Panc1 (cell line): ENCODE data around the gene SAMD11. TPM values are rescaled to one million over a fixed set of nuclear protein-coding genes. Genes with fewer than 3 reads are reported as not detected.

Experiments used
- ATAC-seq: fragments of 200-7000 bp; cut with Tn5 transposase; 2 replicates; pipeline ENCODE4 v1.9.1; 2020; ENCODE audit warnings: mild to moderate bottlenecking, moderate library complexity
- BruUV-seq: library from RNA; stranded (reverse); fragments of 400-500 nt; replicated peaks from 2 replicates; lab custom pipeline; 2021; lab: Mats Ljungman, UMichigan
- CTCF ChIA-PET: fragments of 300-600 bp; sonication (Branson Sonifier 250); formaldehyde crosslinking; loops from one replicate; lab custom pipeline; 2022; ENCODE audit warnings: antibody characterized with exemption; lab: Charles Lee
- POLR2A ChIA-PET: fragments of 300-600 bp; sonication (Branson Sonifier 250); formaldehyde crosslinking; loops from one replicate; lab custom pipeline; 2022; ENCODE audit warnings: antibody characterized with exemption; lab: Charles Lee
- DNase-seq: peaks from one replicate; pipeline ENCODE4 v3.0.0-alpha.2; 2010; ENCODE audit warnings: low read depth, low spot score
- H3K27ac ChIP-seq: 2 replicates; pipeline ENCODE4 v1.5.1; 2011; ENCODE audit warnings: mild to moderate bottlenecking, low read length, inconsistent platforms
- H3K27me3 ChIP-seq: fragments of 200-500 bp; sonication (Bioruptor generic); 2 replicates; pipeline ENCODE4 v1.6.0; 2014; ENCODE audit warnings: low read length, inconsistent platforms; ENCODE audit not compliant: control insufficient read depth, insufficient read depth
- H3K36me3 ChIP-seq: fragments of 200-500 bp; sonication (Bioruptor generic); 2 replicates; pipeline ENCODE4 v1.5.1; 2014; ENCODE audit warnings: inconsistent platforms, mild to moderate bottlenecking, low read length, moderate library complexity; ENCODE audit not compliant: control insufficient read depth, insufficient read depth
- H3K4me1 ChIP-seq: 2 replicates; pipeline ENCODE4 v1.5.1; 2011; ENCODE audit warnings: inconsistent platforms, mild to moderate bottlenecking, low read length, moderate library complexity; ENCODE audit not compliant: control insufficient read depth, insufficient read depth
- H3K4me3 ChIP-seq, 2 experiments: 2 replicates each; pipeline ENCODE4 v1.5.1; 2011 to 2012; ENCODE audit warnings: low read depth in 2 of 2, low read length in 2 of 2, mild to moderate bottlenecking in 2 of 2, inconsistent platforms in 1 of 2, moderate library complexity in 1 of 2
- H3K9me3 ChIP-seq: fragments of 200-500 bp; sonication (Bioruptor generic); 2 replicates; pipeline ENCODE4 v1.5.1; 2014; ENCODE audit warnings: low read depth, mild to moderate bottlenecking, inconsistent platforms, low read length, moderate library complexity; ENCODE audit not compliant: control insufficient read depth, insufficient read depth
- POLR2AphosphoS5 ChIP-seq: IDR thresholded peaks from 2 replicates; pipeline ENCODE4 v1.6.1; 2012; ENCODE audit warnings: mild to moderate bottlenecking, low read depth, low read length, moderate library complexity
- SIN3A ChIP-seq: IDR thresholded peaks from 2 replicates; pipeline ENCODE4 v1.6.1; 2012; ENCODE audit warnings: low read depth, mild to moderate bottlenecking, low read length, moderate library complexity, borderline replicate concordance; ENCODE audit not compliant: insufficient read depth
- TCF7L2 ChIP-seq: IDR thresholded peaks from 2 replicates; pipeline ENCODE4 v1.6.1; 2011; ENCODE audit warnings: mild to moderate bottlenecking, low read depth, low read length, inconsistent platforms
- in situ Hi-C: cut with HindIII; loops from 2 replicates; pipeline ENCODE4 v1.10.0; 2016; ENCODE audit warnings: low sequenced_read_pairs, low pct_unique_long_range_greater_than_20kb
- intact Hi-C: fragments of 100-400 bp; cut with micrococcal nuclease; formaldehyde crosslinking; loops from one replicate; pipeline ENCODE4 v1.10.0; 2022; ENCODE audit not compliant: unreplicated experiment
- total RNA-seq: library from RNA; stranded (reverse); gene quantifications from one replicate; pipeline ENCODE4 v1.2.1, GENCODE V29; 2021; ENCODE audit not compliant: unreplicated experiment
- TF ChIP-seq, protein P1 (sequence below): fragments of 450-650 bp; IDR thresholded peaks from 2 replicates; pipeline ENCODE4 v1.5.1; 2017; ENCODE audit warnings: mild to moderate bottlenecking
- TF ChIP-seq, protein P2 (sequence below), 2 experiments: IDR thresholded peaks; 2 replicates each; pipeline ENCODE4 v1.6.1; 2011 to 2012; ENCODE audit warnings: low read depth in 2 of 2, control low read depth in 1 of 2, low read length in 1 of 2, mild to moderate bottlenecking in 1 of 2, moderate library complexity in 1 of 2; ENCODE audit not compliant: insufficient read depth in 1 of 2

Gene SAMD11
- total RNA-seq, 1 experiment from 2014 or later, result 51.8 TPM

GRCh38 chr1:913491-914130 lies 10.1 kb upstream of the SAMD11 start:
- ATAC-seq (no peak), DNase-seq (no peak)
- Histone ChIP-seq H3K36me3 (no peaks in the 10 kb centered on the region), H3K4me3 (no peak overlapping the region), H3K4me1 (peaks cover 70% of the 10 kb centered on the region), H3K27me3 (no peaks in the 10 kb centered on the region), H3K9me3 (no peaks in the 10 kb centered on the region), H3K27ac (peak overlapping the region; percentile 74)
- intact Hi-C loops, result no loop called here
- no TSS peak for BruUV-seq
- in situ Hi-C loops, result no loop called here
- CTCF ChIA-PET, result no interaction called here
- TF ChIP-seq TCF7L2, result no peak
- TF ChIP-seq, protein P1, sequence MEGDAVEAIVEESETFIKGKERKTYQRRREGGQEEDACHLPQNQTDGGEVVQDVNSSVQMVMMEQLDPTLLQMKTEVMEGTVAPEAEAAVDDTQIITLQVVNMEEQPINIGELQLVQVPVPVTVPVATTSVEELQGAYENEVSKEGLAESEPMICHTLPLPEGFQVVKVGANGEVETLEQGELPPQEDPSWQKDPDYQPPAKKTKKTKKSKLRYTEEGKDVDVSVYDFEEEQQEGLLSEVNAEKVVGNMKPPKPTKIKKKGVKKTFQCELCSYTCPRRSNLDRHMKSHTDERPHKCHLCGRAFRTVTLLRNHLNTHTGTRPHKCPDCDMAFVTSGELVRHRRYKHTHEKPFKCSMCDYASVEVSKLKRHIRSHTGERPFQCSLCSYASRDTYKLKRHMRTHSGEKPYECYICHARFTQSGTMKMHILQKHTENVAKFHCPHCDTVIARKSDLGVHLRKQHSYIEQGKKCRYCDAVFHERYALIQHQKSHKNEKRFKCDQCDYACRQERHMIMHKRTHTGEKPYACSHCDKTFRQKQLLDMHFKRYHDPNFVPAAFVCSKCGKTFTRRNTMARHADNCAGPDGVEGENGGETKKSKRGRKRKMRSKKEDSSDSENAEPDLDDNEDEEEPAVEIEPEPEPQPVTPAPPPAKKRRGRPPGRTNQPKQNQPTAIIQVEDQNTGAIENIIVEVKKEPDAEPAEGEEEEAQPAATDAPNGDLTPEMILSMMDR, result no peak
- TF ChIP-seq POLR2AphosphoS5, result no peak
- TF ChIP-seq SIN3A, result no peak
- POLR2A ChIA-PET, result no interaction called here

DNA sequence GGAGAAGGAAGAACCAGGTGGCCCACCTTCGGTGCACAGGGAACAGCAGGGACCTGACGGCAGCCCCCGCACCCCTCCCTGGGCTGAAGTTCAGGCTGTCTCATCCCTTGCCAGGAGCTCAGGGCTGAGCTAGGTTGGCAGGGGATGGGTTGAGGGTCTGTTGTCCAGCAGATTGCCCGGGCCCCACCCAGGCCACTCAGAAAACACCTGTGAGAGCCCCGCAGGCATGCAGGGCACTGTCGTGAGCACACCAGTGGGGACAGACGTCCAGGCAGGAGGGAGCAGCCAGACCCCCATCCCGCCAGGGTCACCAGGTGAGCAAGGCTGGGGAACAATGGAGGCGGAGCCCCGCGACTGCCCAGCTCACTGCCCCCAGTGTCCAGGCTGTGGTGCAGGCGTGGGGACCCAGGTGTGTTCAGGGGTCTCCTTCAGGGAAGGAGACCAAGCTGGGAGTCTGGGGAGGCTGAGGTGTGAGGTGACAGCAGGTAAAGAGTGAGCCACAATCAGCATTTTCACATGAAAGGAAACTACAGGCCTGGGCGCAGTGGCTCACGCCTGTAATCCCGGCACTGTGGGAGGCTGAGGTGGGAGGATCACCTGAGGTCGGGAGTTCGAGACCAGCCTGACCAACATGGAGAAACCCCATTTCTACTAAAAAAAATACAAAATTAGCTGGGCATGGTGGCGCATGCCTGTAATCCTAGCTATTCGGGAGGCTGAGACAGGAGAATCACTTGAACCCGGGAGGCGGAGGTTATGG lies 9.4 kb upstream of the SAMD11 start:
- POLR2A ChIA-PET, result interaction anchor here (0.6 to 0.7 kb wide), 2 partner anchors 15 to 45 kb away, joined by 4 to 9 read pairs; no protein-coding TSS in a partner anchor
- no peaks in the 10 kb centered on the region for H3K9me3 ChIP-seq
- ATAC-seq (no peak), DNase-seq (no peak)
- peaks cover 74% of the 10 kb centered on the region for H3K4me1 ChIP-seq
- CTCF ChIA-PET, result no interaction called here
- H3K36me3 ChIP-seq, result no peaks in the 10 kb centered on the region
- in situ Hi-C loops, result no loop called here
- BruUV-seq, result no TSS peak
- H3K4me3 ChIP-seq, result no peak overlapping the region
- no peaks in the 10 kb centered on the region for H3K27me3 ChIP-seq
- H3K27ac ChIP-seq, result 0 out of 2 replicates have a peak overlapping the region, but pooled peaks have one; percentile 12
- TF ChIP-seq, protein P1, result no peak
- TF ChIP-seq TCF7L2 (no peak), POLR2AphosphoS5 (no peak), SIN3A (no peak)
- TF ChIP-seq, protein P2, sequence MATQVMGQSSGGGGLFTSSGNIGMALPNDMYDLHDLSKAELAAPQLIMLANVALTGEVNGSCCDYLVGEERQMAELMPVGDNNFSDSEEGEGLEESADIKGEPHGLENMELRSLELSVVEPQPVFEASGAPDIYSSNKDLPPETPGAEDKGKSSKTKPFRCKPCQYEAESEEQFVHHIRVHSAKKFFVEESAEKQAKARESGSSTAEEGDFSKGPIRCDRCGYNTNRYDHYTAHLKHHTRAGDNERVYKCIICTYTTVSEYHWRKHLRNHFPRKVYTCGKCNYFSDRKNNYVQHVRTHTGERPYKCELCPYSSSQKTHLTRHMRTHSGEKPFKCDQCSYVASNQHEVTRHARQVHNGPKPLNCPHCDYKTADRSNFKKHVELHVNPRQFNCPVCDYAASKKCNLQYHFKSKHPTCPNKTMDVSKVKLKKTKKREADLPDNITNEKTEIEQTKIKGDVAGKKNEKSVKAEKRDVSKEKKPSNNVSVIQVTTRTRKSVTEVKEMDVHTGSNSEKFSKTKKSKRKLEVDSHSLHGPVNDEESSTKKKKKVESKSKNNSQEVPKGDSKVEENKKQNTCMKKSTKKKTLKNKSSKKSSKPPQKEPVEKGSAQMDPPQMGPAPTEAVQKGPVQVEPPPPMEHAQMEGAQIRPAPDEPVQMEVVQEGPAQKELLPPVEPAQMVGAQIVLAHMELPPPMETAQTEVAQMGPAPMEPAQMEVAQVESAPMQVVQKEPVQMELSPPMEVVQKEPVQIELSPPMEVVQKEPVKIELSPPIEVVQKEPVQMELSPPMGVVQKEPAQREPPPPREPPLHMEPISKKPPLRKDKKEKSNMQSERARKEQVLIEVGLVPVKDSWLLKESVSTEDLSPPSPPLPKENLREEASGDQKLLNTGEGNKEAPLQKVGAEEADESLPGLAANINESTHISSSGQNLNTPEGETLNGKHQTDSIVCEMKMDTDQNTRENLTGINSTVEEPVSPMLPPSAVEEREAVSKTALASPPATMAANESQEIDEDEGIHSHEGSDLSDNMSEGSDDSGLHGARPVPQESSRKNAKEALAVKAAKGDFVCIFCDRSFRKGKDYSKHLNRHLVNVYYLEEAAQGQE (IDR thresholded peaks at IDR 0.05; ENCODE audit: insufficient read depth in 1 of 2, low read depth in 2 of 2, low read length in 1 of 2), result no peak
- intact Hi-C loops, result no loop called here
